IMR-90 (cell line): ENCODE measurements around the gene SELENOO. TPM values are rescaled to one million over a fixed set of nuclear protein-coding genes. Genes with fewer than 3 reads are reported as not detected.
A peak's percentile ranks its signal among the peaks of the same experiment; 100 is the strongest.

Experiments
- ATAC-seq: fragments of 200-7000 bp; cut with Tn5 transposase; 2 replicates; pipeline ENCODE4 v1.9.1; 2020; ENCODE audit warnings: low read depth, mild to moderate bottlenecking, moderate library complexity
- BruUV-seq: library from RNA; stranded (reverse); fragments of 400-500 nt; replicated peaks from 2 replicates; lab custom pipeline; 2021; lab: Mats Ljungman, UMichigan
- CTCF ChIA-PET: fragments of 300-600 bp; formaldehyde crosslinking; extraction: SDS; loops from one replicate; lab custom pipeline; 2021; ENCODE audit warnings: antibody characterized with exemption; lab: Yijun Ruan, JAX
- POLR2A ChIA-PET: fragments of 300-600 bp; sonication (Branson Sonifier 250); formaldehyde crosslinking; loops from one replicate; lab custom pipeline; 2022; ENCODE audit warnings: antibody characterized with exemption; ENCODE audit not compliant: unreplicated experiment; lab: Charles Lee
- DNase-seq: peaks from one replicate; pipeline ENCODE4 v3.0.0; 2013
- H2AFZ ChIP-seq: replicated peaks from 2 replicates; pipeline ENCODE3; 2013; ENCODE audit warnings: low read length, mild to moderate bottlenecking; ENCODE audit not compliant: poor library complexity
- H2AK5ac ChIP-seq: 2 replicates; pipeline ENCODE4 v1.6.1; 2013; ENCODE audit warnings: low read depth, low read length, inconsistent platforms
- H2AK9ac ChIP-seq: replicated peaks from 2 replicates; pipeline ENCODE3; 2013; ENCODE audit warnings: mild to moderate bottlenecking, low read depth, low read length, moderate library complexity; ENCODE audit not compliant: poor library complexity
- H2BK120ac ChIP-seq: 2 replicates; pipeline ENCODE4 v1.6.1; 2013; ENCODE audit warnings: low read depth, low read length, inconsistent platforms
- H2BK15ac ChIP-seq: 3 replicates; pipeline ENCODE4 v1.6.1; 2013; ENCODE audit warnings: low read depth, low read length, inconsistent platforms
- H2BK20ac ChIP-seq: 2 replicates; pipeline ENCODE4 v1.6.1; 2013; ENCODE audit warnings: low read depth, mild to moderate bottlenecking, inconsistent platforms, low read length, moderate library complexity
- H2BK5ac ChIP-seq: 2 replicates; pipeline ENCODE4 v1.6.1; 2013; ENCODE audit warnings: mild to moderate bottlenecking, low read depth, low read length, inconsistent platforms; ENCODE audit not compliant: poor library complexity, severe bottlenecking
- H3K14ac ChIP-seq: replicated peaks from 2 replicates; pipeline ENCODE4 v1.6.1; 2013; ENCODE audit warnings: low read depth, low read length, inconsistent platforms
- H3K18ac ChIP-seq: 2 replicates; pipeline ENCODE4 v1.6.1; 2013; ENCODE audit warnings: low read depth, low read length, control low read depth
- H3K23ac ChIP-seq: 2 replicates; pipeline ENCODE4 v1.6.1; 2013; ENCODE audit warnings: low read depth, low read length, inconsistent platforms
- H3K27ac ChIP-seq: 2 replicates; pipeline ENCODE4 v1.5.1; 2013; ENCODE audit warnings: mild to moderate bottlenecking, control low read depth, low read length; ENCODE audit not compliant: insufficient read depth
- H3K27me3 ChIP-seq: 2 replicates; pipeline ENCODE4 v1.6.1; 2013; ENCODE audit warnings: low read length; ENCODE audit not compliant: control insufficient read depth, insufficient read depth
- H3K36me3 ChIP-seq: 2 replicates; pipeline ENCODE4 v1.6.1; 2013; ENCODE audit warnings: low read length, mixed read lengths; ENCODE audit not compliant: control insufficient read depth, insufficient read depth
- H3K4ac ChIP-seq: 2 replicates; pipeline ENCODE4 v1.6.1; 2013; ENCODE audit warnings: low read depth, low read length, inconsistent platforms
- H3K4me1 ChIP-seq: 2 replicates; pipeline ENCODE4 v1.6.1; 2013; ENCODE audit warnings: low read length, mixed read lengths; ENCODE audit not compliant: control insufficient read depth, insufficient read depth
- H3K4me2 ChIP-seq: 2 replicates; pipeline ENCODE4 v1.6.1; 2013; ENCODE audit warnings: low read depth, mild to moderate bottlenecking, control low read depth, low read length, moderate library complexity
- H3K4me3 ChIP-seq: 2 replicates; pipeline ENCODE4 v1.5.1; 2013; ENCODE audit warnings: low read depth, mild to moderate bottlenecking, control low read depth, low read length, moderate library complexity; ENCODE audit not compliant: insufficient read depth
- H3K56ac ChIP-seq: 2 replicates; pipeline ENCODE4 v1.6.1; 2013; ENCODE audit warnings: low read length, inconsistent platforms; ENCODE audit not compliant: insufficient read depth; ENCODE audit errors: extremely low read depth
- H3K79me1 ChIP-seq, 2 experiments: 2 replicates each; pipeline ENCODE4 v1.6.1; 2013; ENCODE audit warnings: low read length in 2 of 2, inconsistent platforms in 1 of 2, low read depth in 1 of 2
- H3K9ac ChIP-seq: 2 replicates; pipeline ENCODE4 v1.6.1; 2013; ENCODE audit warnings: low read depth, low read length, control low read depth
- H3K9me1 ChIP-seq: 2 replicates; pipeline ENCODE4 v1.6.1; 2013; ENCODE audit warnings: low read length, inconsistent platforms; ENCODE audit not compliant: insufficient read depth
- H3K9me3 ChIP-seq: 2 replicates; pipeline ENCODE4 v1.6.1; 2013; ENCODE audit warnings: low read length; ENCODE audit not compliant: control insufficient read depth, insufficient read depth
- H4K20me1 ChIP-seq: 2 replicates; pipeline ENCODE4 v1.6.1; 2013; ENCODE audit warnings: low read length, inconsistent platforms; ENCODE audit not compliant: insufficient read depth
- H4K5ac ChIP-seq: 2 replicates; pipeline ENCODE4 v1.6.1; 2013; ENCODE audit warnings: mild to moderate bottlenecking, low read depth, low read length, control low read depth
- H4K8ac ChIP-seq, 2 experiments: 2 replicates each; pipeline ENCODE4 v1.6.1; 2013; ENCODE audit warnings: low read depth in 2 of 2, low read length in 2 of 2, control low read depth in 1 of 2, inconsistent platforms in 1 of 2
- H4K91ac ChIP-seq: 2 replicates; pipeline ENCODE4 v1.6.1; 2013; ENCODE audit warnings: low read depth, low read length, inconsistent platforms; ENCODE audit not compliant: insufficient read depth
- BHLHE40 ChIP-seq: fragments of 150-350 bp; IDR thresholded peaks from 2 replicates; pipeline ENCODE4 v1.6.1; 2016; ENCODE audit warnings: mild to moderate bottlenecking, low read depth, low read length
- CEBPB ChIP-seq: IDR thresholded peaks from 2 replicates; pipeline ENCODE4 v1.6.1; 2012; ENCODE audit warnings: low read depth, low read length, improper control_type of control experiment
- CHD1 ChIP-seq: IDR thresholded peaks from 2 replicates; pipeline ENCODE4 v1.6.1; 2012; ENCODE audit warnings: low read depth, low read length, improper control_type of control experiment
- FOS ChIP-seq: fragments of 150-350 bp; IDR thresholded peaks from 2 replicates; pipeline ENCODE4 v1.6.1; 2016; ENCODE audit warnings: low read depth, low read length
- MAZ ChIP-seq: IDR thresholded peaks from 2 replicates; pipeline ENCODE4 v1.6.1; 2012; ENCODE audit warnings: low read depth, mild to moderate bottlenecking, low read length, improper control_type of control experiment, moderate library complexity, borderline replicate concordance
- NFE2L2 ChIP-seq: fragments of 150-350 bp; IDR thresholded peaks from 2 replicates; pipeline ENCODE4 v1.6.1; 2016; ENCODE audit warnings: low read depth, mild to moderate bottlenecking, low read length
- POLR2A ChIP-seq: IDR thresholded peaks from 2 replicates; pipeline ENCODE4 v1.6.1; 2012; ENCODE audit warnings: mild to moderate bottlenecking, low read depth, low read length
- RAD21 ChIP-seq: IDR thresholded peaks from 2 replicates; pipeline ENCODE4 v1.6.1; 2012; ENCODE audit warnings: low read length, improper control_type of control experiment
- RCOR1 ChIP-seq: IDR thresholded peaks from 2 replicates; pipeline ENCODE4 v1.6.1; 2012; ENCODE audit warnings: mild to moderate bottlenecking, low read length, improper control_type of control experiment; ENCODE audit not compliant: insufficient replicate concordance
- USF2 ChIP-seq: fragments of 150-350 bp; IDR thresholded peaks from 2 replicates; pipeline ENCODE4 v1.6.1; 2017; ENCODE audit warnings: mild to moderate bottlenecking, antibody characterized with exemption, low read length, low read depth
- WGBS, 2 experiments: methylation state at CpG; one replicate each; pipeline versions ENCODE4 v1.1.5 to v1.1.7; 2013; ENCODE audit warnings: missing lambda C conversion rate in 2 of 2; ENCODE audit not compliant: insufficient read length in 1 of 2; ENCODE audit errors: extremely low coverage in 2 of 2; 5-methylcytosine and 5-hydroxymethylcytosine counted together
- dilution Hi-C: fragments of 300-500 bp; cut with HindIII; formaldehyde crosslinking; loops from one replicate; pipeline ENCODE4 v1.14.3; 2018; ENCODE audit warnings: low sequenced_read_pairs; ENCODE audit not compliant: unreplicated experiment
- in situ Hi-C: fragments of 300-500 bp; cut with MboI; formaldehyde crosslinking; loops from 3 replicates; pipeline ENCODE4 v1.14.3; 2019; ENCODE audit warnings: low sequenced_read_pairs, inconsistent platforms, mixed read lengths
- intact Hi-C: fragments of 100-400 bp; cut with micrococcal nuclease; formaldehyde crosslinking; loops from 2 replicates; pipeline ENCODE4 v1.10.0; 2022
- polyA plus RNA-seq, 3 experiments: library from polyadenylated mRNA; depleted of rRNA; stranded (reverse); fragments of >200 nt; gene quantifications; 2 replicates each; pipeline ENCODE4 v1.2.3, GENCODE V29; 2012; ENCODE audit warnings: low replicate concordance in 1 of 3
- total RNA-seq: library from RNA; depleted of rRNA; stranded (reverse); fragments of >200 nt; gene quantifications from 2 replicates; pipeline ENCODE4 v1.2.3, GENCODE V29; 2012
- TF ChIP-seq, protein P1 (sequence below): fragments of 150-350 bp; IDR thresholded peaks from 2 replicates; pipeline ENCODE4 v1.6.1; 2016; ENCODE audit warnings: low read depth, mild to moderate bottlenecking, low read length, moderate library complexity, borderline replicate concordance

Gene SELENOO
- total and polyA plus RNA-seq, 2 of the 4 experiments (the other 2 are of a cell fraction): 10.4 to 21.4 TPM

DNA sequence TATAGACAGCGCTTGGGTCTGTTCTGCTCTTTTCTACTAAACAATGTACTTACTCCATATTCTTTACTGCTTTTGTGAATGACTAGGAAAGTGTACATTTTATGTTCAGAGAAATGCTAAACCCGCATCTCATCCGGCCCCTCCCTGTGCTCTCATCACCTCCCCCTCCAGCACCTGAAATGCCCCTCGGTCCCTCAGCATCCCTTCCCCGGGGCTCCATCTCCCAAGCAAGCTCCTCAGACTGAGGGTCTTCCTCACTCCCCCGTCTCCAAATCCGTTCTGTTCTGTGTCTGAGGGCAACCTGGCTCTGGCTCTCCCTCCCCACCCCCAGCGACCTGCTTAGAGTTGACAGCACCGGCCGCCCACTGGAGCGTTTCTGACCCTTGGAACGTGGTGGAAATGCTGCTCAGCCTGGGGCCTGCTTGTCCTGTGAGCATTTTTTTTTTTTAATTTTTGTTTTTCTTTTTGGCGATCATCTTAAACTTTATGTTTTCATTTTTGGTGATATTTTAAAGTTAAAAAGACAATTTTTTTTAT lies 1.4 kb downstream of the SELENOO start:
- POLR2A ChIA-PET: no interaction called here
- H3K27ac ChIP-seq: no peak overlapping the region
- intact Hi-C loops: loop anchor here (10.0 kb wide), 1 partner anchor 227 kb away; no protein-coding TSS in a partner anchor

More for the DNA sequence above, 1.4 kb downstream of the SELENOO start:
- H3K23ac ChIP-seq: peak overlapping the region; percentile 31
- peak overlapping the region; percentile 93 for H3K4me2 ChIP-seq
- no peak for ATAC-seq
- H4K91ac ChIP-seq: no peak overlapping the region
- no peak overlapping the region for H4K5ac ChIP-seq
- no peak overlapping the region for H2AK5ac ChIP-seq
- peak overlapping the region; percentile 69 for H3K9ac ChIP-seq
- H3K14ac ChIP-seq: no peak overlapping the region
- no peak overlapping the region for H3K4ac ChIP-seq
- no peak for DNase-seq
- no peak overlapping the region for H4K8ac ChIP-seq
- no peak overlapping the region for H3K18ac ChIP-seq
- H2AK9ac ChIP-seq: no peak overlapping the region
- peaks cover 4% of the 10 kb centered on the region; the same call in 1 of the 2 replicates for H3K4me1 ChIP-seq
- H3K9me3 ChIP-seq: no peaks in the 10 kb centered on the region
- H3K79me1 ChIP-seq: peaks cover 41 to 56% of the 10 kb centered on the region in 2 experiments
- CTCF ChIA-PET: no interaction called here
- no peaks in the 10 kb centered on the region for H3K27me3 ChIP-seq
- H4K20me1 ChIP-seq: peaks cover 13% of the 10 kb centered on the region
- WGBS, 2 experiments: 67% methylated on average over 3 of the region's 13 CpGs; no CpG with 5 or more reads in 1 of the 2 experiments
- TF ChIP-seq CHD1 (no peak), MAZ (no peak), POLR2A (no peak), RCOR1 (no peak), FOS (no peak), RAD21 (no peak), BHLHE40 (no peak), CEBPB (no peak), NFE2L2 (no peak), USF2 (no peak)
- TF ChIP-seq, protein P1, sequence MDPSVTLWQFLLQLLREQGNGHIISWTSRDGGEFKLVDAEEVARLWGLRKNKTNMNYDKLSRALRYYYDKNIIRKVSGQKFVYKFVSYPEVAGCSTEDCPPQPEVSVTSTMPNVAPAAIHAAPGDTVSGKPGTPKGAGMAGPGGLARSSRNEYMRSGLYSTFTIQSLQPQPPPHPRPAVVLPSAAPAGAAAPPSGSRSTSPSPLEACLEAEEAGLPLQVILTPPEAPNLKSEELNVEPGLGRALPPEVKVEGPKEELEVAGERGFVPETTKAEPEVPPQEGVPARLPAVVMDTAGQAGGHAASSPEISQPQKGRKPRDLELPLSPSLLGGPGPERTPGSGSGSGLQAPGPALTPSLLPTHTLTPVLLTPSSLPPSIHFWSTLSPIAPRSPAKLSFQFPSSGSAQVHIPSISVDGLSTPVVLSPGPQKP: no peak
- peak overlapping the region; percentile 94 for H2AFZ ChIP-seq
- H2BK5ac ChIP-seq: no peak overlapping the region
- no peak overlapping the region for H2BK20ac ChIP-seq
- peaks cover 22% of the 10 kb centered on the region for H3K36me3 ChIP-seq
- in situ Hi-C loops: loop anchor here (25.0 kb wide), 1 partner anchor 390 kb away; no protein-coding TSS in a partner anchor
- no peak overlapping the region for H3K56ac ChIP-seq
- H3K4me3 ChIP-seq: peak overlapping the region; percentile 92
- 0 out of 2 replicates have a peak, but pooled peaks cover 2% of the 10 kb centered on the region for H3K9me1 ChIP-seq
- H2BK15ac ChIP-seq: no peak overlapping the region
- dilution Hi-C loops: no loop called here
- no peak overlapping the region for H2BK120ac ChIP-seq
- no TSS peak for BruUV-seq
